Osteocyte (in vitro differentiated cells): ENCODE data around the gene LIG1. TPM values are rescaled to one million over a fixed set of nuclear protein-coding genes. Genes with fewer than 3 reads are reported as not detected.

Experiments used
- DNase-seq: peaks from one replicate; pipeline ENCODE4 v3.0.0; 2021; ENCODE audit warnings: mixed read lengths; ENCODE audit not compliant: unreplicated experiment; ENCODE audit errors: extremely low spot score
- H3K27ac Mint-ChIP-seq: one replicate; pipeline ENCODE4 v1.8.0; 2021; ENCODE audit warnings: mild to moderate bottlenecking, mixed read lengths; ENCODE audit not compliant: unreplicated experiment
- H3K27me3 Mint-ChIP-seq: one replicate; pipeline ENCODE4 v1.8.0; 2021; ENCODE audit warnings: mixed read lengths; ENCODE audit not compliant: unreplicated experiment
- H3K36me3 Mint-ChIP-seq: one replicate; pipeline ENCODE4 v1.8.0; 2021; ENCODE audit warnings: mixed read lengths; ENCODE audit not compliant: unreplicated experiment
- H3K4me1 Mint-ChIP-seq: one replicate; pipeline ENCODE4 v1.8.0; 2021; ENCODE audit warnings: mixed read lengths; ENCODE audit not compliant: unreplicated experiment
- H3K4me3 Mint-ChIP-seq: one replicate; pipeline ENCODE4 v1.8.0; 2021; ENCODE audit warnings: mild to moderate bottlenecking, moderate library complexity, mixed read lengths; ENCODE audit not compliant: unreplicated experiment
- H3K9me3 Mint-ChIP-seq: one replicate; pipeline ENCODE4 v1.8.0; 2021; ENCODE audit warnings: mixed read lengths; ENCODE audit not compliant: unreplicated experiment
- CTCF ChIP-seq: fragments of 200-600 bp; sonication (generic); IDR thresholded peaks from 2 replicates; pipeline ENCODE4 v1.5.0; 2021; ENCODE audit warnings: antibody characterized with exemption, mild to moderate bottlenecking, moderate library complexity
- total RNA-seq: library from RNA; stranded (reverse); gene quantifications from 2 replicates; pipeline ENCODE4 v1.2.1, GENCODE V29; 2021

LIG1 gene
- total RNA-seq, 1 donor from 2014 or later, result 23.0 TPM

DNA sequence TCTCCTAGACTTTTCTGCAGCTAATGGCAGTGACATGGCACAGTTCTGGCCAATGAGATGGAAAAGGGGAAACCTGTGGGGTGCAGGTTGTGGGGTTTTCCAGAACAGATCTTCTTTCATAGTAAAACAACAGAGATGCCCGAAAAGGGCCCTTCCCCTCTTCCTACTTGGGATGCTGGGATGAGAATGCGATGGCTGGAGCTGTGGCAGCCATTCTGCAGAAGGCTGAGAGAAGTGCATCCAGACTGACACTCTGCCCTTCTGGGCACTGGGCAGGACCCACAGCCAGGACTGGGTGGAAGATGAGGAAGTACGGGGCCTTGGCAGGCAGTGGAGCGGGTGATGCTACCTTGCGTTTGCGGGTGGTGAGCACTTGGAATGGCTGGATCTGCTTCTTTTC, 42.6 kb downstream of the LIG1 start:
- no peaks in the 10 kb centered on the region for H3K27me3 Mint-ChIP-seq
- DNase-seq, result no peak
- H3K36me3 Mint-ChIP-seq, result peaks cover 22% of the 10 kb centered on the region
- H3K4me3 Mint-ChIP-seq, result no peak overlapping the region
- H3K4me1 Mint-ChIP-seq, result peaks cover 18% of the 10 kb centered on the region
- H3K9me3 Mint-ChIP-seq, result no peaks in the 10 kb centered on the region
- TF ChIP-seq CTCF, result no peak
- no peak overlapping the region for H3K27ac Mint-ChIP-seq

DNA sequence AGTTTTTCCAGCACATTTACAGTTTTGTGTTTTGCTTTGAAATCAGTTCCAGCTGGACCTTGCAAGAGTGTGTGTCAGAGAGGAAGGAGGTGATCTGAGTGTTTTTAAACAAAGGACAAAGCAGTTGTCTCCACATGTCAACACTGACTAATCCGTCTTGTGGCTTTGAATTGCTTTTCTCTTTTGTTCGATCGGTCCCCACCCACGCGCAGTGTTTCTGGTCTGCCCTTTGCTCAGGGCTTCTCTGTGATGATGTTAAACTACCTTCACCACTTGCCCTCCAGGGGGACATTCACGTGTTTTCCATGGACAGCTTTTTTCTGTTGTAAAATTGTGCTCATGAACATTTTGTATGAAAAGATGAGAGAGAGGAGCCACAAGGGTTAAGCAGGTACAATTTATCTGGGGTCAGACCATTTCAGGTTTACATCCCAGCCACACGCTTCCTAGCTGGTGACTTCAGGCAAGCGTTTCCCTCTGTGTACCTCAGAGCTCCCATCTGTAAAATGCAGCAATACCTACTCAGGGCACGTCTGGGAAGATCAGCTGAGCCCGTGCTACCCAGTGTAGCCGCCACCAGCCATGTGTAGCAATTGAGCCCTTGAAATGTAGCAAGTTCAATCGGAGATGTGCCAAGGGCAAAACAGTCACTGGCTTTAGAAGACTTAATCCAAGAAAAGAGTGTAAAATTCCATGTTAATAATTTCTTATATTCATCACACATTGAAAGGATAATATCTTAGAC, 46.1 kb downstream of the LIG1 start:
- no peaks in the 10 kb centered on the region for H3K9me3 Mint-ChIP-seq
- H3K4me3 Mint-ChIP-seq, result no peak overlapping the region
- peaks cover 22% of the 10 kb centered on the region for H3K36me3 Mint-ChIP-seq
- H3K27ac Mint-ChIP-seq, result peak overlapping the region; percentile 68
- H3K4me1 Mint-ChIP-seq, result peaks cover 30% of the 10 kb centered on the region
- H3K27me3 Mint-ChIP-seq, result no peaks in the 10 kb centered on the region
- peak; percentile 17 for TF ChIP-seq CTCF
- no peak for DNase-seq

DNA sequence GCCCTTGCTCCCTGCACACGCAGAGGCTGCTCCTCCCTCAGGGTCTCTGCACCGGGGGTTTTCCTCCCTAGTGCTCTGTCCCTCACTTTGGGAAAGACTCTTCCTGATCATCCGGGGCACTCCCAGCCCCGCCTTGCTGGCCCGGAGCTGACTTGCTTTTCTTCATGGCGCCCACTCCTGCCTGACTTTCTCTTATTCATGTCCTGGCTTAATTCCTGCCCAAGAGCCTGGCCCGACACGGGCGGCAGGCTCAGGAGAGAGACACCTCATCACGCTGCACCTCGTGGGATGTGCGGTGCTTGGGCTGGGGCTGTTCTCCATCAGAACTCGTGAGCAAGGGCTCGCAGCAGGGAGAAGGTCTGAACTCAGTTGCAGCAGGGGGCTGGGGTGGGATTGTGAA, 47.7 kb downstream of the LIG1 start:
- no peaks in the 10 kb centered on the region for H3K9me3 Mint-ChIP-seq
- peaks cover 32% of the 10 kb centered on the region for H3K4me1 Mint-ChIP-seq
- H3K27me3 Mint-ChIP-seq, result no peaks in the 10 kb centered on the region
- peaks cover 16% of the 10 kb centered on the region for H3K36me3 Mint-ChIP-seq
- TF ChIP-seq CTCF, result no peak
- no peak for DNase-seq
- no peak overlapping the region for H3K4me3 Mint-ChIP-seq
- peak overlapping the region; percentile 82 for H3K27ac Mint-ChIP-seq

DNA sequence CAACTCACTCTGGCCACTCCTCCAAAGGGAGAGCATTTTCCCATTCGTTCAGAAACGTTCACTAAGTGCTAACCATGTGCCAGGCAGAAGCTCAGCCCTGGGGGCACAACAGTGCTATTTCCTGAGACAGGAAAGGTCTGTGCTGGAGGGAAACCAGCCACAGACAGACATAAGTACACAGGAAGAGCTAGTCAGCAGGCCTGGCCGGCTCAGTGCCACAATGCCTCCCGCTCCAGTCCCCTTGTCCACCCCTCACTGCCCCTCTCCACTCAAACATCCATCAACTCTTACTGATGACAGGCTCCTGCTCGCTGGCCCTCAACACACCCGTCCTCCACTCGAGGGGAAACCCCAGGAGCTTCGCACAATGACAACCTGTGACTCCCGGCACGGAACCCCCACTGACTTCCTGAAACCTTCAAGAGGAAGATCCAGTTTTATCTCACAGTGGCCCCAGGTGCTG, 48.2 kb downstream of the LIG1 start:
- no peaks in the 10 kb centered on the region for H3K27me3 Mint-ChIP-seq
- TF ChIP-seq CTCF, result no peak
- peak overlapping the region; percentile 82 for H3K27ac Mint-ChIP-seq
- no peak for DNase-seq
- peaks cover 16% of the 10 kb centered on the region for H3K36me3 Mint-ChIP-seq
- H3K9me3 Mint-ChIP-seq, result no peaks in the 10 kb centered on the region
- no peak overlapping the region for H3K4me3 Mint-ChIP-seq
- H3K4me1 Mint-ChIP-seq, result peaks cover 32% of the 10 kb centered on the region

DNA sequence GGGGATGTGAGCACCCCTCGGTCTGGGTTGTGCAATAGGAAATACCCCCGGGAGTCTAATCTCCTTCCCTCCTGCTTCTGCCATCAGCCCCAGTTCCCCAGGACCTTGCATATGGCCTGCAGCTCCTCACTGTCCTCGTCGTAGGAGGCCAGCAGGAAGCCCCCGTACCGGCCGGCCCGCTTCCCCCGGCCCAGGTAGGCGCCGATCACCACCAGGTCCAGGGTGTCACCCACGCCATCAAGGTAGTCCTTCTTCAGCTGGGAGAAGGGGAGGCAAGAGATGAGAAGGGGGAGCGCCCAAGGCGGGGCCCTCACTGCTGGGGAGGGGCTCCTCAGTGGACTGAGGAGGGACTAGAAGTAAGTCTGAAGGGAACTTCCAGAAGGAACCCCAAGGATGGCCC, 49.1 kb downstream of the LIG1 start:
- no peaks in the 10 kb centered on the region for H3K9me3 Mint-ChIP-seq
- no peaks in the 10 kb centered on the region for H3K27me3 Mint-ChIP-seq
- H3K27ac Mint-ChIP-seq, result no peak overlapping the region
- peaks cover 32% of the 10 kb centered on the region for H3K4me1 Mint-ChIP-seq
- peaks cover 12% of the 10 kb centered on the region for H3K36me3 Mint-ChIP-seq
- no peak for DNase-seq
- H3K4me3 Mint-ChIP-seq, result no peak overlapping the region
- no peak for TF ChIP-seq CTCF
